OCI-LY7 (cell line): ENCODE results near the gene CACNB1.

Experiments
- EZH2phosphoT487 ChIP-seq: fragments of 200-600 bp; sonication (generic); IDR thresholded peaks from 2 replicates; pipeline ENCODE4 v1.6.1; 2018; ENCODE audit warnings: low read depth, borderline replicate concordance, mild to moderate bottlenecking, mixed run types, antibody characterized with exemption, low read length, moderate library complexity, mixed read lengths
- TF ChIP-seq, protein P1 (sequence below): fragments of 200-600 bp; sonication (generic); conservative IDR thresholded peaks from 2 replicates; pipeline ENCODE4 v1.5.1; 2014; ENCODE audit warnings: mild to moderate bottlenecking, antibody characterized with exemption, low read length, moderate library complexity, mixed read lengths

DNA sequence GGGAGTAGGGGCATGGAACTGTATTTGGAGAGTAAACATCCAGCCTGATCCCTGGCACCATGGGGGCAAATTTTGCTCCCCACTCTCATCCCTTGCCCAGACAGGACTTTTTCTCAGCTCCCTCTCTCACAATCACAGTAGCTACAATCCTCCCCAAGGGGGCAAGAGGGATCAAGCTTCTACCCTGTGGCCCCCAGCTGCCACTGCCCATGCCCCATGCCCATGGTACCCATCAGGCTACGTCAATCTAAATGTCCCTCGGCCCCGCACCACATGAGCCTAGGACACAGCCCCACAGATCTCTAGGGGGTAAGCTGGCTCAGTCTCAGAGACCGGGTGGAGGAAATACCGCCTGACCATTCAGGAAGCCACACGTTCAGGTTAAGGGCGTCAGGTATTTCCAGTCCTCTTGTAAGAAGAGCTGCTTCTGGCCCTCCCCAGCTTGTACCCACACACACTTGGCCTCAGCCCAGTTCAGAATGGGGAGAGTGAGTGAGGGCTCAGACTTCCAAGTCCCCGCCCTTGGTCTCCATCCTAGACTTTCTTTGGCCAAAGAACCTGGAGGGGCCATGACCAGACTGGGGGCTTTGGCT, 1.8 kb downstream of the CACNB1 start:
- TF ChIP-seq, protein P1, sequence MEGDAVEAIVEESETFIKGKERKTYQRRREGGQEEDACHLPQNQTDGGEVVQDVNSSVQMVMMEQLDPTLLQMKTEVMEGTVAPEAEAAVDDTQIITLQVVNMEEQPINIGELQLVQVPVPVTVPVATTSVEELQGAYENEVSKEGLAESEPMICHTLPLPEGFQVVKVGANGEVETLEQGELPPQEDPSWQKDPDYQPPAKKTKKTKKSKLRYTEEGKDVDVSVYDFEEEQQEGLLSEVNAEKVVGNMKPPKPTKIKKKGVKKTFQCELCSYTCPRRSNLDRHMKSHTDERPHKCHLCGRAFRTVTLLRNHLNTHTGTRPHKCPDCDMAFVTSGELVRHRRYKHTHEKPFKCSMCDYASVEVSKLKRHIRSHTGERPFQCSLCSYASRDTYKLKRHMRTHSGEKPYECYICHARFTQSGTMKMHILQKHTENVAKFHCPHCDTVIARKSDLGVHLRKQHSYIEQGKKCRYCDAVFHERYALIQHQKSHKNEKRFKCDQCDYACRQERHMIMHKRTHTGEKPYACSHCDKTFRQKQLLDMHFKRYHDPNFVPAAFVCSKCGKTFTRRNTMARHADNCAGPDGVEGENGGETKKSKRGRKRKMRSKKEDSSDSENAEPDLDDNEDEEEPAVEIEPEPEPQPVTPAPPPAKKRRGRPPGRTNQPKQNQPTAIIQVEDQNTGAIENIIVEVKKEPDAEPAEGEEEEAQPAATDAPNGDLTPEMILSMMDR: no peak
- TF ChIP-seq EZH2phosphoT487: no peak
